ENCODE measurements around the gene ZFP62. TPM values are rescaled to one million over a fixed set of nuclear protein-coding genes. Genes with fewer than 3 reads are reported as not detected.

Gene ZFP62
- total and polyA plus RNA-seq, 2 donors = 17.4 to 32.6 TPM

GRCh38 chr5:180853848-180854176 is 7.3 kb downstream of the ZFP62 start:
- DNase-seq (ENCODE audit: extremely low spot score) = no peak
- 99% methylated on average over 1 of the region's 1 CpG for WGBS
- H3K36me3 ChIP-seq (ENCODE audit: insufficient read depth) = peaks cover 11% of the 10 kb centered on the region

GRCh38 chr5:180853121-180853847 is 7.8 kb downstream of the ZFP62 start:
- no peaks in the 10 kb centered on the region for H3K4me1 ChIP-seq (ENCODE audit: insufficient read depth)

More at GRCh38 chr5:180853848-180854176, 7.3 kb downstream of the ZFP62 start:
- Histone ChIP-seq H3K27ac (ENCODE audit: low read depth) (no peak overlapping the region), H3K4me1 (ENCODE audit: insufficient read depth) (no peaks in the 10 kb centered on the region), H3K4me3 (ENCODE audit: low read depth, low read length) (no peak overlapping the region)

GRCh38 chr5:180852495-180852894 is 8.6 kb downstream of the ZFP62 start:
- H3K36me3 ChIP-seq (ENCODE audit: insufficient read depth) = peaks cover 11% of the 10 kb centered on the region
- DNase-seq (ENCODE audit: extremely low spot score) = no peak
- H3K4me3 ChIP-seq (ENCODE audit: low read depth, low read length) = no peak overlapping the region
- H3K27ac ChIP-seq (ENCODE audit: low read depth) = no peak overlapping the region
- no peaks in the 10 kb centered on the region for H3K4me1 ChIP-seq (ENCODE audit: insufficient read depth)
- WGBS = 91% methylated on average over 4 of the region's 4 CpGs

More at GRCh38 chr5:180853121-180853847, 7.8 kb downstream of the ZFP62 start:
- Histone ChIP-seq H3K27ac (ENCODE audit: low read depth) (no peak overlapping the region), H3K36me3 (ENCODE audit: insufficient read depth) (peaks cover 11% of the 10 kb centered on the region), H3K4me3 (ENCODE audit: low read depth, low read length) (no peak overlapping the region)
- WGBS = 89% methylated on average over 13 of the region's 13 CpGs
- DNase-seq (ENCODE audit: extremely low spot score) = no peak

- Histone ChIP-seq H3K4me1 (ENCODE audit: insufficient read depth) (no peaks in the 10 kb centered on the region), H3K4me3 (ENCODE audit: low read depth, low read length) (no peak overlapping the region), H3K36me3 (ENCODE audit: insufficient read depth) (peaks cover 11% of the 10 kb centered on the region), H3K27ac (ENCODE audit: low read depth) (no peak overlapping the region)
- no peak for DNase-seq (ENCODE audit: extremely low spot score)
- 98% methylated on average over 10 of the region's 10 CpGs for WGBS
Measured at GRCh38 chr5:180850434-180851078, 10.5 kb downstream of the ZFP62 start.

- no peak for DNase-seq (ENCODE audit: extremely low spot score)
- Histone ChIP-seq H3K36me3 (ENCODE audit: insufficient read depth) (peaks cover 11% of the 10 kb centered on the region), H3K4me3 (ENCODE audit: low read depth, low read length) (no peak overlapping the region), H3K4me1 (ENCODE audit: insufficient read depth) (no peaks in the 10 kb centered on the region), H3K27ac (ENCODE audit: low read depth) (no peak overlapping the region)
- WGBS = 96% methylated on average over 4 of the region's 4 CpGs
Measured at GRCh38 chr5:180849827-180850226, 11.2 kb downstream of the ZFP62 start.

- WGBS = 100% methylated on average over 1 of the region's 1 CpG
- no peaks in the 10 kb centered on the region for H3K4me1 ChIP-seq (ENCODE audit: insufficient read depth)
- DNase-seq (ENCODE audit: extremely low spot score) = no peak
- H3K36me3 ChIP-seq (ENCODE audit: insufficient read depth) = peaks cover 11% of the 10 kb centered on the region
- no peak overlapping the region for H3K4me3 ChIP-seq (ENCODE audit: low read depth, low read length)
- H3K27ac ChIP-seq (ENCODE audit: low read depth) = no peak overlapping the region
Measured at GRCh38 chr5:180848878-180849277, 12.2 kb downstream of the ZFP62 start.

GRCh38 chr5:180848265-180848664 is 12.8 kb downstream of the ZFP62 start:
- peaks cover 9% of the 10 kb centered on the region for H3K36me3 ChIP-seq (ENCODE audit: insufficient read depth)

GRCh38 chr5:180847026-180847425 is 14.1 kb downstream of the ZFP62 start:
- no peak for DNase-seq (ENCODE audit: extremely low spot score)
- Histone ChIP-seq H3K36me3 (ENCODE audit: insufficient read depth) (peaks cover 9% of the 10 kb centered on the region), H3K27ac (ENCODE audit: low read depth) (no peak overlapping the region), H3K4me1 (ENCODE audit: insufficient read depth) (no peaks in the 10 kb centered on the region), H3K4me3 (ENCODE audit: low read depth, low read length) (no peak overlapping the region)
- WGBS = 50% methylated on average over 3 of the region's 3 CpGs

More at GRCh38 chr5:180848265-180848664, 12.8 kb downstream of the ZFP62 start:
- no peak for DNase-seq (ENCODE audit: extremely low spot score)
- Histone ChIP-seq H3K27ac (ENCODE audit: low read depth) (no peak overlapping the region), H3K4me1 (ENCODE audit: insufficient read depth) (no peaks in the 10 kb centered on the region), H3K4me3 (ENCODE audit: low read depth, low read length) (no peak overlapping the region)
- WGBS = 98% methylated on average over 1 of the region's 1 CpG

- no peak for DNase-seq (ENCODE audit: extremely low spot score)
Measured at GRCh38 chr5:180844858-180845257, 16.2 kb downstream of the ZFP62 start.

GRCh38 chr5:180844432-180844831 is 16.6 kb downstream of the ZFP62 start:
- Histone ChIP-seq H3K4me1 (ENCODE audit: insufficient read depth) (no peaks in the 10 kb centered on the region), H3K36me3 (ENCODE audit: insufficient read depth) (no peaks in the 10 kb centered on the region), H3K27ac (ENCODE audit: low read depth) (no peak overlapping the region), H3K4me3 (ENCODE audit: low read depth, low read length) (no peak overlapping the region)
- 71% methylated on average over 3 of the region's 3 CpGs for WGBS
- no peak for DNase-seq (ENCODE audit: extremely low spot score)

More at GRCh38 chr5:180844858-180845257, 16.2 kb downstream of the ZFP62 start:
- Histone ChIP-seq H3K27ac (ENCODE audit: low read depth) (no peak overlapping the region), H3K4me3 (ENCODE audit: low read depth, low read length) (no peak overlapping the region), H3K36me3 (ENCODE audit: insufficient read depth) (no peaks in the 10 kb centered on the region), H3K4me1 (ENCODE audit: insufficient read depth) (no peaks in the 10 kb centered on the region)
- 100% methylated on average over 1 of the region's 1 CpG for WGBS

- no peak for DNase-seq (ENCODE audit: extremely low spot score)
- no peaks in the 10 kb centered on the region for H3K4me1 ChIP-seq (ENCODE audit: insufficient read depth)
- no peak overlapping the region for H3K27ac ChIP-seq (ENCODE audit: low read depth)
- WGBS = 89% methylated on average over 3 of the region's 3 CpGs
- H3K36me3 ChIP-seq (ENCODE audit: insufficient read depth) = no peaks in the 10 kb centered on the region
- no peak overlapping the region for H3K4me3 ChIP-seq (ENCODE audit: low read depth, low read length)
Measured at GRCh38 chr5:180839935-180840334, 21.1 kb downstream of the ZFP62 start.

- no peak for DNase-seq (ENCODE audit: extremely low spot score)
- Histone ChIP-seq H3K36me3 (ENCODE audit: insufficient read depth) (no peaks in the 10 kb centered on the region), H3K27ac (ENCODE audit: low read depth) (no peak overlapping the region), H3K4me3 (ENCODE audit: low read depth, low read length) (no peak overlapping the region), H3K4me1 (ENCODE audit: insufficient read depth) (no peaks in the 10 kb centered on the region)
- WGBS = 96% methylated on average over 2 of the region's 2 CpGs
Measured at GRCh38 chr5:180839227-180839626, 21.8 kb downstream of the ZFP62 start.

GRCh38 chr5:180837478-180837877 is 23.6 kb downstream of the ZFP62 start:
- no peak overlapping the region for H3K4me3 ChIP-seq (ENCODE audit: low read depth, low read length)

GRCh38 chr5:180832638-180833068 is 28.4 kb downstream of the ZFP62 start:
- H3K4me3 ChIP-seq (ENCODE audit: low read depth, low read length) = no peak overlapping the region
- H3K27ac ChIP-seq (ENCODE audit: low read depth) = no peak overlapping the region
- H3K36me3 ChIP-seq (ENCODE audit: insufficient read depth) = no peaks in the 10 kb centered on the region
- WGBS = 75% methylated on average over 2 of the region's 2 CpGs
- DNase-seq (ENCODE audit: extremely low spot score) = no peak
- no peaks in the 10 kb centered on the region for H3K4me1 ChIP-seq (ENCODE audit: insufficient read depth)

More at GRCh38 chr5:180837478-180837877, 23.6 kb downstream of the ZFP62 start:
- WGBS = 93% methylated on average over 4 of the region's 4 CpGs
- Histone ChIP-seq H3K36me3 (ENCODE audit: insufficient read depth) (no peaks in the 10 kb centered on the region), H3K27ac (ENCODE audit: low read depth) (no peak overlapping the region), H3K4me1 (ENCODE audit: insufficient read depth) (no peaks in the 10 kb centered on the region)
- DNase-seq (ENCODE audit: extremely low spot score) = no peak
